H9 (cell line): ENCODE data around the gene PLP2. TPM values are rescaled to one million over a fixed set of nuclear protein-coding genes. Genes with fewer than 3 reads are reported as not detected.

Experiments
- DNase-seq: peaks from one replicate; pipeline ENCODE4 v3.0.0-alpha.2; 2017
- H2AFZ ChIP-seq: one replicate; pipeline ENCODE4 v1.6.1; 2013; ENCODE audit warnings: mild to moderate bottlenecking, low read length, control low read depth, moderate library complexity
- H2AK5ac ChIP-seq: 2 replicates; pipeline ENCODE4 v1.6.1; 2013; ENCODE audit warnings: low read length, control low read depth, mixed read lengths; ENCODE audit not compliant: insufficient read length
- H2BK120ac ChIP-seq: one replicate; pipeline ENCODE4 v1.6.1; 2013; ENCODE audit warnings: low read depth, mild to moderate bottlenecking, low read length, control low read depth, inconsistent platforms; ENCODE audit not compliant: poor library complexity, severe bottlenecking
- H2BK12ac ChIP-seq: 2 replicates; pipeline ENCODE4 v1.6.1; 2013; ENCODE audit warnings: low read length, control low read depth, mixed read lengths, low read depth; ENCODE audit not compliant: insufficient read length
- H2BK15ac ChIP-seq: 2 replicates; pipeline ENCODE4 v1.6.1; 2013; ENCODE audit warnings: low read depth, low read length, control low read depth
- H2BK20ac ChIP-seq: one replicate; pipeline ENCODE4 v1.6.1; 2013; ENCODE audit warnings: low read depth, mild to moderate bottlenecking, low read length, control low read depth, inconsistent platforms; ENCODE audit not compliant: poor library complexity, severe bottlenecking
- H2BK5ac ChIP-seq: 2 replicates; pipeline ENCODE4 v1.6.1; 2013; ENCODE audit warnings: low read length, control low read depth, mixed read lengths; ENCODE audit not compliant: insufficient read length
- H3K14ac ChIP-seq: 2 replicates; pipeline ENCODE4 v1.6.1; 2013; ENCODE audit warnings: low read length, control low read depth; ENCODE audit not compliant: insufficient read depth
- H3K18ac ChIP-seq: 2 replicates; pipeline ENCODE4 v1.6.1; 2013; ENCODE audit warnings: low read depth, mild to moderate bottlenecking, mixed read lengths, low read length, control low read depth; ENCODE audit not compliant: insufficient read length
- H3K23ac ChIP-seq: 2 replicates; pipeline ENCODE4 v1.6.1; 2013; ENCODE audit warnings: low read length, control low read depth, mixed read lengths, low read depth; ENCODE audit not compliant: insufficient read length
- H3K23me2 ChIP-seq: 2 replicates; pipeline ENCODE4 v1.6.1; 2013; ENCODE audit warnings: low read depth, mild to moderate bottlenecking, mixed read lengths, low read length, control low read depth; ENCODE audit not compliant: insufficient read length, poor library complexity, severe bottlenecking
- H3K27ac ChIP-seq: 2 replicates; pipeline ENCODE4 v1.5.1; 2013; ENCODE audit warnings: low read length, control low read depth, mixed read lengths, low read depth; ENCODE audit not compliant: insufficient read length
- H3K27me3 ChIP-seq: 2 replicates; pipeline ENCODE4 v1.6.1; 2013; ENCODE audit warnings: low read length, control low read depth, inconsistent platforms; ENCODE audit not compliant: insufficient read depth
- H3K4ac ChIP-seq: 2 replicates; pipeline ENCODE4 v1.6.1; 2013; ENCODE audit warnings: low read depth, mild to moderate bottlenecking, control low read depth, inconsistent platforms, low read length, moderate library complexity
- H3K4me1 ChIP-seq: 2 replicates; pipeline ENCODE4 v1.6.1; 2013; ENCODE audit warnings: low read length, control low read depth, inconsistent platforms; ENCODE audit not compliant: insufficient read depth
- H3K4me2 ChIP-seq: 2 replicates; pipeline ENCODE4 v1.6.1; 2013; ENCODE audit warnings: low read length, control low read depth, mixed read lengths; ENCODE audit not compliant: insufficient read length, insufficient read depth
- H3K56ac ChIP-seq: 2 replicates; pipeline ENCODE4 v1.6.1; 2013; ENCODE audit warnings: low read depth, mild to moderate bottlenecking, mixed read lengths, low read length, control low read depth; ENCODE audit not compliant: insufficient read length
- H3K79me1 ChIP-seq: 2 replicates; pipeline ENCODE4 v1.6.1; 2013; ENCODE audit warnings: low read depth, mild to moderate bottlenecking, moderate library complexity, low read length, control low read depth, inconsistent platforms; ENCODE audit not compliant: insufficient read depth, poor library complexity, severe bottlenecking
- H3K79me2 ChIP-seq: 2 replicates; pipeline ENCODE4 v1.6.1; 2013; ENCODE audit warnings: low read length, control low read depth, inconsistent platforms; ENCODE audit not compliant: insufficient read depth
- H3K9ac ChIP-seq: 2 replicates; pipeline ENCODE4 v1.6.1; 2013; ENCODE audit warnings: low read length, control low read depth, mixed read lengths; ENCODE audit not compliant: insufficient read length; ENCODE audit errors: extremely low read depth
- H3K9me3 ChIP-seq: one replicate; pipeline ENCODE4 v1.6.1; 2013; ENCODE audit warnings: low read depth, low read length, inconsistent platforms; ENCODE audit not compliant: control insufficient read depth
- H3T11ph ChIP-seq: one replicate; pipeline ENCODE4 v1.6.1; 2013; ENCODE audit warnings: mild to moderate bottlenecking, low read length, control low read depth, inconsistent platforms
- H4K20me1 ChIP-seq: one replicate; pipeline ENCODE4 v1.6.1; 2013; ENCODE audit not compliant: control insufficient read depth, insufficient read length, insufficient read depth
- H4K5ac ChIP-seq: 2 replicates; pipeline ENCODE4 v1.6.1; 2013; ENCODE audit warnings: low read depth, mild to moderate bottlenecking, mixed read lengths, low read length, control low read depth; ENCODE audit not compliant: insufficient read length
- H4K8ac ChIP-seq: replicated peaks from 2 replicates; pipeline ENCODE4 v1.6.1; 2013; ENCODE audit warnings: low read length, control low read depth, mixed read lengths, low read depth; ENCODE audit not compliant: insufficient read length
- H4K91ac ChIP-seq: 2 replicates; pipeline ENCODE4 v1.6.1; 2013; ENCODE audit warnings: low read depth, mild to moderate bottlenecking, moderate library complexity, mixed read lengths, low read length, control low read depth; ENCODE audit not compliant: insufficient read length
- H3K27ac Mint-ChIP-seq, 3 experiments: 2 replicates in 2 of 3; 3 replicates in 1 of 3; pipeline ENCODE4 v1.8.0; 2020 to 2021; ENCODE audit warnings: mixed read lengths in 3 of 3, mild to moderate bottlenecking in 1 of 3, moderate library complexity in 1 of 3
- H3K27me3 Mint-ChIP-seq: 2 replicates; pipeline ENCODE4 v1.8.0; 2021; ENCODE audit warnings: low read depth, mild to moderate bottlenecking, moderate library complexity, mixed read lengths
- H3K36me3 Mint-ChIP-seq, 3 experiments: 2 replicates in 2 of 3; 3 replicates in 1 of 3; pipeline ENCODE4 v1.8.0; 2020 to 2021; ENCODE audit warnings: low read depth in 3 of 3, mixed read lengths in 3 of 3; ENCODE audit not compliant: insufficient read depth in 1 of 3
- H3K4me1 Mint-ChIP-seq, 2 experiments: 2 replicates each; pipeline ENCODE4 v1.8.0; 2020; ENCODE audit warnings: mixed read lengths in 2 of 2
- H3K4me3 Mint-ChIP-seq, 2 experiments: 2 replicates in 1 of 2; 3 replicates in 1 of 2; pipeline ENCODE4 v1.8.0; 2020 to 2021; ENCODE audit warnings: mild to moderate bottlenecking in 2 of 2, mixed read lengths in 2 of 2, moderate library complexity in 1 of 2
- H3K9me3 Mint-ChIP-seq, 2 experiments: 2 replicates in 1 of 2; 3 replicates in 1 of 2; pipeline ENCODE4 v1.8.0; 2020; ENCODE audit warnings: mild to moderate bottlenecking in 2 of 2, mixed read lengths in 2 of 2, moderate library complexity in 1 of 2
- WGBS: extraction: QIAGEN DNeasy Blood & Tissue Kit; methylation state at CpG from one replicate; pipeline ENCODE4 v1.1.7; 2013; ENCODE audit warnings: missing lambda C conversion rate, low lambda C conversion rate, mixed read lengths; ENCODE audit not compliant: insufficient read length; ENCODE audit errors: extremely low coverage; 5-methylcytosine and 5-hydroxymethylcytosine counted together
- total RNA-seq: library from RNA; stranded (reverse); gene quantifications from 2 replicates; pipeline ENCODE4 v1.2.1, GENCODE V29; 2021
- TF ChIP-seq, protein P1 (sequence below): fragments of 200-600 bp; sonication (generic); conservative IDR thresholded peaks from 3 replicates; pipeline ENCODE4 v1.8.0; 2021; ENCODE audit warnings: antibody characterized with exemption, mild to moderate bottlenecking

Gene PLP2
- total RNA-seq, 1 experiment from 2014 or later: 11.7 TPM

DNA sequence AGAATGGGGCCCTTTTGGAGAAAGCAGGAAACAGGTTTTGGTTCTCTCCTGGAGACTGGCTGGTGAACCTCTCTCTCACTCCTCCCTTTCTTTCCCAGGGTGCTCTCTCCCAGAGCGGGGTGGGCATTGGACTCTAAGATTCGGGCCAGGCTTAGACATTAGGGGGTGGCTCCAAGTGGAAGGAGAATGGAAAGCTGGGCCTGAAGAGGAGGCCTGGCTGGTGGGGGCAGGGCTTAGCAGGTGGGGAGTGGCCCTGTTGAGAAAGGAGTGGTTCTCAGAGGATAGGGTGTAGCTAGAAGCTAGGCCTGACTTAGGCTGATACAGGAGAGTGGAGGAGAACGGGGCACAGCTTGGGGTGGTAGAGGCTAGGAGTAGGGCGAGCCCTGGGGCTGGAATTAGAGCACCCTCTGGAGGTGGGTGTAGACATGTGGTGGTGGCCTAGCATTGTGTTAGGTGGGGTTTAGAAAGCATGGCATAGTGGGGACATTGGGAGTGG is 5.7 kb downstream of the PLP2 start:
- peaks cover 25% of the 10 kb centered on the region for H3K9me3 ChIP-seq
- no peak for DNase-seq
- H3K4me1 ChIP-seq: no peaks in the 10 kb centered on the region
- H2BK20ac ChIP-seq: no peak overlapping the region
- no peak overlapping the region for H4K91ac ChIP-seq
- no peak overlapping the region for H2BK12ac ChIP-seq
- Mint-ChIP-seq H3K4me3 (no peak overlapping the region), H3K27me3 (peaks cover 8% of the 10 kb centered on the region), H3K9me3 (peaks cover 71 to 72% of the 10 kb centered on the region in 2 experiments), H3K4me1 (peaks cover 0 to 12% of the 10 kb centered on the region in 2 experiments; a peak in 2 of 4 replicates), H3K36me3 (peaks cover 32 to 60% (median 53%) of the 10 kb centered on the region in 3 experiments), H3K27ac (no peak overlapping the region)
- H4K20me1 ChIP-seq: no peaks in the 10 kb centered on the region
- no peak overlapping the region for H3K4me2 ChIP-seq
- H3T11ph ChIP-seq: no peak overlapping the region
- H4K8ac ChIP-seq: no peak overlapping the region
- no CpG with 5 or more reads among the region's 4 CpGs for WGBS
- H3K79me1 ChIP-seq: no peaks in the 10 kb centered on the region
- no peak overlapping the region for H2BK120ac ChIP-seq
- no peak overlapping the region for H3K56ac ChIP-seq
- no peak overlapping the region for H2BK15ac ChIP-seq
- H3K79me2 ChIP-seq: no peaks in the 10 kb centered on the region
- no peak overlapping the region for H2AFZ ChIP-seq
- peaks cover 3% of the 10 kb centered on the region for H3K23me2 ChIP-seq
- TF ChIP-seq, protein P1, sequence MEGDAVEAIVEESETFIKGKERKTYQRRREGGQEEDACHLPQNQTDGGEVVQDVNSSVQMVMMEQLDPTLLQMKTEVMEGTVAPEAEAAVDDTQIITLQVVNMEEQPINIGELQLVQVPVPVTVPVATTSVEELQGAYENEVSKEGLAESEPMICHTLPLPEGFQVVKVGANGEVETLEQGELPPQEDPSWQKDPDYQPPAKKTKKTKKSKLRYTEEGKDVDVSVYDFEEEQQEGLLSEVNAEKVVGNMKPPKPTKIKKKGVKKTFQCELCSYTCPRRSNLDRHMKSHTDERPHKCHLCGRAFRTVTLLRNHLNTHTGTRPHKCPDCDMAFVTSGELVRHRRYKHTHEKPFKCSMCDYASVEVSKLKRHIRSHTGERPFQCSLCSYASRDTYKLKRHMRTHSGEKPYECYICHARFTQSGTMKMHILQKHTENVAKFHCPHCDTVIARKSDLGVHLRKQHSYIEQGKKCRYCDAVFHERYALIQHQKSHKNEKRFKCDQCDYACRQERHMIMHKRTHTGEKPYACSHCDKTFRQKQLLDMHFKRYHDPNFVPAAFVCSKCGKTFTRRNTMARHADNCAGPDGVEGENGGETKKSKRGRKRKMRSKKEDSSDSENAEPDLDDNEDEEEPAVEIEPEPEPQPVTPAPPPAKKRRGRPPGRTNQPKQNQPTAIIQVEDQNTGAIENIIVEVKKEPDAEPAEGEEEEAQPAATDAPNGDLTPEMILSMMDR: 0 out of 3 replicates have a peak, but pooled peaks have one; percentile 14
- no peak overlapping the region for H3K4ac ChIP-seq
- no peak overlapping the region for H3K18ac ChIP-seq
- no peak overlapping the region for H4K5ac ChIP-seq
- no peak overlapping the region for H3K27ac ChIP-seq
- H3K14ac ChIP-seq: no peak overlapping the region
- no peak overlapping the region for H3K9ac ChIP-seq
- no peak overlapping the region for H2BK5ac ChIP-seq
- H3K23ac ChIP-seq: no peak overlapping the region
- no peaks in the 10 kb centered on the region for H3K27me3 ChIP-seq
- no peak overlapping the region for H2AK5ac ChIP-seq
